Esophagus muscularis mucosa (tissue), 4 donors: ENCODE measurements around the gene PCDH9.

Source experiments
- EP300 ChIP-seq: sonication (generic); formaldehyde crosslinking; IDR thresholded peaks from one replicate; pipeline ENCODE4 v1.6.1; 2017; ENCODE audit warnings: antibody characterized with exemption
- POLR2A ChIP-seq: fragments of 450-650 bp; IDR thresholded peaks from one replicate; pipeline ENCODE4 v1.6.1; 2017; ENCODE audit warnings: antibody characterized with exemption, moderate library complexity, mild to moderate bottlenecking, low read depth
- TF ChIP-seq, protein P1 (sequence below), 3 experiments: fragments of 200-600 bp in 2 of 3; fragments of 450-650 bp in 1 of 3; sonication (generic) in 2 of 3; IDR thresholded peaks; one replicate each; pipeline ENCODE4 v1.5.1; 2017 to 2019; ENCODE audit warnings: antibody characterized with exemption in 3 of 3, mild to moderate bottlenecking in 2 of 3, moderate library complexity in 1 of 3

GRCh38 chr13:67267136-67267535 lies 37.0 kb upstream of the PCDH9 start:
- TF ChIP-seq, protein P1, sequence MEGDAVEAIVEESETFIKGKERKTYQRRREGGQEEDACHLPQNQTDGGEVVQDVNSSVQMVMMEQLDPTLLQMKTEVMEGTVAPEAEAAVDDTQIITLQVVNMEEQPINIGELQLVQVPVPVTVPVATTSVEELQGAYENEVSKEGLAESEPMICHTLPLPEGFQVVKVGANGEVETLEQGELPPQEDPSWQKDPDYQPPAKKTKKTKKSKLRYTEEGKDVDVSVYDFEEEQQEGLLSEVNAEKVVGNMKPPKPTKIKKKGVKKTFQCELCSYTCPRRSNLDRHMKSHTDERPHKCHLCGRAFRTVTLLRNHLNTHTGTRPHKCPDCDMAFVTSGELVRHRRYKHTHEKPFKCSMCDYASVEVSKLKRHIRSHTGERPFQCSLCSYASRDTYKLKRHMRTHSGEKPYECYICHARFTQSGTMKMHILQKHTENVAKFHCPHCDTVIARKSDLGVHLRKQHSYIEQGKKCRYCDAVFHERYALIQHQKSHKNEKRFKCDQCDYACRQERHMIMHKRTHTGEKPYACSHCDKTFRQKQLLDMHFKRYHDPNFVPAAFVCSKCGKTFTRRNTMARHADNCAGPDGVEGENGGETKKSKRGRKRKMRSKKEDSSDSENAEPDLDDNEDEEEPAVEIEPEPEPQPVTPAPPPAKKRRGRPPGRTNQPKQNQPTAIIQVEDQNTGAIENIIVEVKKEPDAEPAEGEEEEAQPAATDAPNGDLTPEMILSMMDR (IDR thresholded peaks at IDR 0.05), result no peak
- no peak for TF ChIP-seq EP300
- no peak for TF ChIP-seq POLR2A
